GM12874 (cell line): ENCODE data around the gene MEI1.

Experiments
- CTCF ChIP-seq: IDR thresholded peaks from 2 replicates; pipeline ENCODE4 v1.5.1; 2011; ENCODE audit warnings: low read depth, mild to moderate bottlenecking, control low read depth, low read length, moderate library complexity; ENCODE audit not compliant: insufficient read depth

The MEI1 gene

GRCh38 chr22:41725510-41726110 is 26.3 kb downstream of the MEI1 start:
- no peak for TF ChIP-seq CTCF

- TF ChIP-seq CTCF, result no peak
Observed at GRCh38 chr22:41731609-41732008, 32.3 kb downstream of the MEI1 start.

- TF ChIP-seq CTCF, result no peak
Observed at GRCh38 chr22:41732096-41732772, 32.9 kb downstream of the MEI1 start.

- no peak for TF ChIP-seq CTCF
Observed at GRCh38 chr22:41739576-41739975, 40.3 kb downstream of the MEI1 start.

GRCh38 chr22:41742918-41743317 is 43.6 kb downstream of the MEI1 start:
- TF ChIP-seq CTCF, result no peak

GRCh38 chr22:41745968-41746367 is 46.7 kb downstream of the MEI1 start:
- TF ChIP-seq CTCF, result no peak

- TF ChIP-seq CTCF, result peak; percentile 64
Observed at GRCh38 chr22:41746567-41747400, 47.5 kb downstream of the MEI1 start.
